Loucy (cell line): Measurements from ENCODE around the gene PPP1R16B.

Source experiments
- H2AFZ ChIP-seq: fragments of 200-600 bp; sonication (generic); 2 replicates; pipeline ENCODE4 v1.6.0; 2016; ENCODE audit warnings: antibody characterized with exemption, mild to moderate bottlenecking, low read length, moderate library complexity
- H3F3A ChIP-seq: fragments of 200-600 bp; 2 replicates; pipeline ENCODE4 v1.6.0; 2016; ENCODE audit warnings: antibody characterized with exemption, low read depth, mild to moderate bottlenecking
- H3K27me3 ChIP-seq: fragments of 200-600 bp; sonication (generic); 2 replicates; pipeline ENCODE4 v1.6.1; 2014; ENCODE audit warnings: low read length, mild to moderate bottlenecking; ENCODE audit not compliant: insufficient read depth, poor library complexity, severe bottlenecking
- H3K36me3 ChIP-seq: fragments of 200-600 bp; sonication (generic); 2 replicates; pipeline ENCODE4 v1.6.1; 2016; ENCODE audit warnings: low read length; ENCODE audit not compliant: insufficient read depth
- H3K4me1 ChIP-seq: fragments of 200-600 bp; sonication (generic); 2 replicates; pipeline ENCODE4 v1.5.1; 2014; ENCODE audit warnings: low read length, mild to moderate bottlenecking; ENCODE audit not compliant: insufficient read depth, poor library complexity, severe bottlenecking
- H3K4me2 ChIP-seq: fragments of 200-600 bp; sonication (generic); 2 replicates; pipeline ENCODE4 v1.6.0; 2014; ENCODE audit warnings: antibody characterized with exemption, low read length, low read depth, mild to moderate bottlenecking; ENCODE audit not compliant: poor library complexity, severe bottlenecking
- H3K4me3 ChIP-seq: fragments of 200-600 bp; sonication (generic); 2 replicates; pipeline ENCODE4 v1.5.1; 2014; ENCODE audit warnings: low read length, mild to moderate bottlenecking, mixed read lengths; ENCODE audit not compliant: poor library complexity, severe bottlenecking
- H3K79me2 ChIP-seq: fragments of 200-600 bp; sonication (generic); 2 replicates; pipeline ENCODE4 v1.6.1; 2014; ENCODE audit warnings: low read length; ENCODE audit not compliant: insufficient read depth
- H3K9ac ChIP-seq: fragments of 200-600 bp; sonication (generic); 2 replicates; pipeline ENCODE4 v1.6.0; 2014; ENCODE audit warnings: mild to moderate bottlenecking, low read depth, low read length, moderate library complexity; ENCODE audit not compliant: poor library complexity, severe bottlenecking
- H3K9me2 ChIP-seq: fragments of 200-600 bp; sonication (generic); replicated peaks from 2 replicates; pipeline ENCODE4 v1.6.1; 2016; ENCODE audit warnings: low read depth, low read length, mixed read lengths
- H3K9me3 ChIP-seq: fragments of 200-600 bp; sonication (generic); 2 replicates; pipeline ENCODE4 v1.6.1; 2014; ENCODE audit warnings: mild to moderate bottlenecking, antibody characterized with exemption, low read length, low read depth; ENCODE audit not compliant: insufficient read depth
- H4K20me1 ChIP-seq: fragments of 200-600 bp; sonication (generic); 2 replicates; pipeline ENCODE4 v1.6.0; 2014; ENCODE audit warnings: antibody characterized with exemption, low read length, mild to moderate bottlenecking; ENCODE audit not compliant: insufficient read depth, poor library complexity, severe bottlenecking
- EZH2phosphoT487 ChIP-seq: fragments of 200-600 bp; IDR thresholded peaks from 2 replicates; pipeline ENCODE4 v1.6.1; 2018; ENCODE audit warnings: antibody characterized with exemption, mild to moderate bottlenecking, moderate library complexity, borderline replicate concordance
- TF ChIP-seq, protein P1 (sequence below): fragments of 200-600 bp; sonication (generic); conservative IDR thresholded peaks from 2 replicates; pipeline ENCODE4 v1.5.1; 2014; ENCODE audit warnings: mild to moderate bottlenecking, antibody characterized with exemption, low read length

PPP1R16B gene

DNA sequence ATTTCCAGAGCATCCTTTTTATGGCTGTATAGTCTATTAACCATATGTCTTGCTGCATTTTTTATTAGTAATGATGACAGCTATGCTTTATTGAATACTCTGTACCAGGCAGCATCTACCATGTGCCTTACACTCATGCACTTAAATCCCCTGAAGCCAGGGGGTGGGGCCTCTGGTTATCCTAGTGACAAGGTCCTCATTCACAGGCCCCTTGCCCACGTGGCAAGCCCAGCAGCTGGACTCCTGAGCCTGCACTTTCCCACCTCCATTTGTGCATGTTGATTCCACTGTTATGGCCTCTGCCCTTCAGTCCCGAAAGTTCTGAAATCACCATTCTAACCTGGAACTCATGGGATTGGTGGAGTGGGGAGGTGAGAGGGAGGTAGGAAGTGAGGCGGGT is 35.0 kb upstream of the PPP1R16B start:
- H3K36me3 ChIP-seq, result peaks cover 60% of the 10 kb centered on the region
- TF ChIP-seq EZH2phosphoT487, result no peak
- TF ChIP-seq, protein P1, sequence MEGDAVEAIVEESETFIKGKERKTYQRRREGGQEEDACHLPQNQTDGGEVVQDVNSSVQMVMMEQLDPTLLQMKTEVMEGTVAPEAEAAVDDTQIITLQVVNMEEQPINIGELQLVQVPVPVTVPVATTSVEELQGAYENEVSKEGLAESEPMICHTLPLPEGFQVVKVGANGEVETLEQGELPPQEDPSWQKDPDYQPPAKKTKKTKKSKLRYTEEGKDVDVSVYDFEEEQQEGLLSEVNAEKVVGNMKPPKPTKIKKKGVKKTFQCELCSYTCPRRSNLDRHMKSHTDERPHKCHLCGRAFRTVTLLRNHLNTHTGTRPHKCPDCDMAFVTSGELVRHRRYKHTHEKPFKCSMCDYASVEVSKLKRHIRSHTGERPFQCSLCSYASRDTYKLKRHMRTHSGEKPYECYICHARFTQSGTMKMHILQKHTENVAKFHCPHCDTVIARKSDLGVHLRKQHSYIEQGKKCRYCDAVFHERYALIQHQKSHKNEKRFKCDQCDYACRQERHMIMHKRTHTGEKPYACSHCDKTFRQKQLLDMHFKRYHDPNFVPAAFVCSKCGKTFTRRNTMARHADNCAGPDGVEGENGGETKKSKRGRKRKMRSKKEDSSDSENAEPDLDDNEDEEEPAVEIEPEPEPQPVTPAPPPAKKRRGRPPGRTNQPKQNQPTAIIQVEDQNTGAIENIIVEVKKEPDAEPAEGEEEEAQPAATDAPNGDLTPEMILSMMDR, result no peak
- no peaks in the 10 kb centered on the region for H3K9me3 ChIP-seq

DNA sequence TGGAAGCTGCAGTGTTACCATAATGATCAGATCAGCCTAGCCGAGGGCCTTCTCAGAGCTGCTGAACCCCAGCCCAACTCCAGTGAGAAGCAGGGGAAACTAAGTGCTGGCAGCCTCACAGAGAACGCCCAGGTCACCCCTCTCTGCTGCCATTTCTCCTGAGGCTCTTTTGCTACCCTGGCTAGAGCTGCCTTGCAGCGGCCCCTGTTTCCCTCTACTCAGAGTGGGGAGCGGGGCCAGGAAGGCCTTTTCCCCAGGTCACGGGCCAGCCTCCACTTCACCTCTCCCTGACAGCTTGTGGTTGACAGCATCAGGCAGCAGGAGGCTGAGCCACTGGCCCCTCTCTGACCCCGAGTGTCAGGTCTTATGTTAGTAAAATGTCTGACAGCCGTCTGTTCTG is 34.5 kb upstream of the PPP1R16B start:
- Histone ChIP-seq H3K79me2 (no peaks in the 10 kb centered on the region), H3F3A (no peaks in the 10 kb centered on the region), H3K9ac (no peak overlapping the region), H3K4me2 (no peak overlapping the region), H3K4me1 (no peaks in the 10 kb centered on the region), H3K36me3 (peaks cover 55% of the 10 kb centered on the region), H2AFZ (no peak overlapping the region), H3K27me3 (no peaks in the 10 kb centered on the region), H3K9me3 (no peaks in the 10 kb centered on the region), H3K9me2 (no peaks in the 10 kb centered on the region), H4K20me1 (no peaks in the 10 kb centered on the region), H3K4me3 (no peak overlapping the region)
- TF ChIP-seq, protein P1, result no peak
- TF ChIP-seq EZH2phosphoT487, result no peak

More for the DNA sequence above, 35.0 kb upstream of the PPP1R16B start:
- Histone ChIP-seq H3K9ac (no peak overlapping the region), H3K9me2 (no peaks in the 10 kb centered on the region), H3K4me3 (no peak overlapping the region), H3K4me1 (no peaks in the 10 kb centered on the region), H3K4me2 (no peak overlapping the region), H3K27me3 (no peaks in the 10 kb centered on the region), H3K79me2 (no peaks in the 10 kb centered on the region), H2AFZ (no peak overlapping the region), H3F3A (no peaks in the 10 kb centered on the region), H4K20me1 (no peaks in the 10 kb centered on the region)

DNA sequence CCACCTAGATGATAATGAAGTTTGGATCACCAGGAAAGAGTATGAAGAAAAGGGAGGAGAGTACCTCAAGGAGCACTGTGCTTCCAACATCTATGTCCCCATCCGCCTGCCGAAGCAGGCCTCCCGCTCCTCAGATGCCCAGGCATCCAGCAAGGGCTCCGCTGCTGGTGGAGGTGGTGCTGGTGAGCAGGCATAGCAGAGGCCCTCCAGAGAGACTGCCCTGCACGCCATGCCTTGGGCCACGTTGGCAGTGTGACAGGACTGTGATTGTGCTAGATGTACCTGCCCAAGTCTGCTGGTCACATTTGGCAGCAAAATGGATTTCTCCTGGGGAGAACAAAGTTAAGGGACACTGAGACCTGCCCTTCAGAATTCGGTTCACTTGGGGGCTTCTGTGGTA is 33.9 kb upstream of the PPP1R16B start:
- Histone ChIP-seq H3K4me3 (no peak overlapping the region), H3K36me3 (peaks cover 49% of the 10 kb centered on the region), H3K4me1 (no peaks in the 10 kb centered on the region), H3K27me3 (no peaks in the 10 kb centered on the region), H4K20me1 (no peaks in the 10 kb centered on the region), H3F3A (no peaks in the 10 kb centered on the region), H3K79me2 (no peaks in the 10 kb centered on the region), H3K4me2 (no peak overlapping the region), H3K9me2 (no peaks in the 10 kb centered on the region), H3K9ac (no peak overlapping the region), H2AFZ (no peak overlapping the region), H3K9me3 (no peaks in the 10 kb centered on the region)
- no peak for TF ChIP-seq EZH2phosphoT487
- TF ChIP-seq, protein P1, result no peak
